ENCODE results near the gene TACC3. TPM values are rescaled to one million over a fixed set of nuclear protein-coding genes. Genes with fewer than 3 reads are reported as not detected.

The TACC3 gene
- total RNA-seq, 1 donor, result 23.9 TPM

DNA sequence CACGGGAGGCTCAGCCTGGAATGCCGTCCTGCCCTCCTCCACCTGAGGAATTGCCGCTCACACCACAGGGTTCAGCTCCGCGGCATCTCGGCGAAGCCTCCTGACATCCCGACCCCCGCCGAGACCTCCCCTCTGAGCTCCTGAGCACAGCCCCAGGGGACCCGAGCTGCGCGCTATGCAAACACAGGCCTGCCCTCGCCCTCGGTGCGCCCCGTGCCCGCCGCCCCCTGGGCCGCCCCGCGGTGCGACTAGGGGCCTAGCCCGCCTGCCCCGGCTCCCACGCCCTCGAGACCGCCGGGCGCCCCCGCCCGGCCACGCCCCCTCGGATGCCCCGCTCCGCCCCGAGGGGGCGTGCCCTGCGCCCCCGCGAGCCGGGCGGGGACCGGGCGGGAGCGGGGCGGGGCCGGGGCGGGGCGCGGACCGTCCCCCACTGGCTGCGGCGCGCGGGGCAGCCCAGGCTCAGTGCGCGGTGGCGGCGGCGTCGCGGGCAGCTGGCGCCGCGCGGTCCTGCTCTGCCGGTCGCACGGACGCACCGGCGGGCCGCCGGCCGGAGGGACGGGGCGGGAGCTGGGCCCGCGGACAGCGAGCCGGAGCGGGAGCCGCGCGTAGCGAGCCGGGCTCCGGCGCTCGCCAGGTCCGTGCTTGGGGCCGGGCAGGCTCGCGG lies 71.6 kb downstream of the TACC3 start, which contains the start of gene FGFR3:
Gene FGFR3 (plus strand): TSS at position 462 of the 664 bp plus-strand sequence. CDS start 642 bp downstream, outside the sequence.
- TF ChIP-seq, protein P1, sequence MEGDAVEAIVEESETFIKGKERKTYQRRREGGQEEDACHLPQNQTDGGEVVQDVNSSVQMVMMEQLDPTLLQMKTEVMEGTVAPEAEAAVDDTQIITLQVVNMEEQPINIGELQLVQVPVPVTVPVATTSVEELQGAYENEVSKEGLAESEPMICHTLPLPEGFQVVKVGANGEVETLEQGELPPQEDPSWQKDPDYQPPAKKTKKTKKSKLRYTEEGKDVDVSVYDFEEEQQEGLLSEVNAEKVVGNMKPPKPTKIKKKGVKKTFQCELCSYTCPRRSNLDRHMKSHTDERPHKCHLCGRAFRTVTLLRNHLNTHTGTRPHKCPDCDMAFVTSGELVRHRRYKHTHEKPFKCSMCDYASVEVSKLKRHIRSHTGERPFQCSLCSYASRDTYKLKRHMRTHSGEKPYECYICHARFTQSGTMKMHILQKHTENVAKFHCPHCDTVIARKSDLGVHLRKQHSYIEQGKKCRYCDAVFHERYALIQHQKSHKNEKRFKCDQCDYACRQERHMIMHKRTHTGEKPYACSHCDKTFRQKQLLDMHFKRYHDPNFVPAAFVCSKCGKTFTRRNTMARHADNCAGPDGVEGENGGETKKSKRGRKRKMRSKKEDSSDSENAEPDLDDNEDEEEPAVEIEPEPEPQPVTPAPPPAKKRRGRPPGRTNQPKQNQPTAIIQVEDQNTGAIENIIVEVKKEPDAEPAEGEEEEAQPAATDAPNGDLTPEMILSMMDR (IDR thresholded peaks at IDR 0.05; ENCODE audit: insufficient read depth, low read length), result no peak
- peak within 1 kb of the TSS; percentile 48 for H3K4me3 ChIP-seq (ENCODE audit: low read depth, low read length)
- DNase-seq (ENCODE audit: low read depth), result no peak

DNA sequence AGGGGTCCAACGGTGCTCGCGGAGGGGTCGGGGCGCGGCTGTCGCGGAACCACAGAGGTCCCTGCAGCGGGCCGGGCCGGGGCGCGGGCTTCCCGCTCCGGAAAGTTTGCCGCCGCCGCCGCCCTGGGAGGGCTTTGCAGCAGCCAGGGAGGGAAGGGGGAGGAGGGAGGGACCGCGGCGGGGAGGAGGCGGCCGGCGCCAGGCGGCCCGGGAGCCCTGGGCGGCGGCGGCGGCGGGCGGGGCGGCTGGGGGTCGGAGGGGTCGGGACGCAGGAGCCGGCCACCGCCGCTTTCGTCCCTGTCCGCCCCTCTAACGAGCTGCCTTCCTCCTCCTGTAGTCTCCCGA lies 72.1 kb downstream of the TACC3 start:
- DNase-seq (ENCODE audit: low read depth), result no peak
- peak overlapping the region; percentile 48 for H3K4me3 ChIP-seq (ENCODE audit: low read depth, low read length)
- TF ChIP-seq, protein P1 (IDR thresholded peaks at IDR 0.05; ENCODE audit: insufficient read depth, low read length), result no peak

DNA sequence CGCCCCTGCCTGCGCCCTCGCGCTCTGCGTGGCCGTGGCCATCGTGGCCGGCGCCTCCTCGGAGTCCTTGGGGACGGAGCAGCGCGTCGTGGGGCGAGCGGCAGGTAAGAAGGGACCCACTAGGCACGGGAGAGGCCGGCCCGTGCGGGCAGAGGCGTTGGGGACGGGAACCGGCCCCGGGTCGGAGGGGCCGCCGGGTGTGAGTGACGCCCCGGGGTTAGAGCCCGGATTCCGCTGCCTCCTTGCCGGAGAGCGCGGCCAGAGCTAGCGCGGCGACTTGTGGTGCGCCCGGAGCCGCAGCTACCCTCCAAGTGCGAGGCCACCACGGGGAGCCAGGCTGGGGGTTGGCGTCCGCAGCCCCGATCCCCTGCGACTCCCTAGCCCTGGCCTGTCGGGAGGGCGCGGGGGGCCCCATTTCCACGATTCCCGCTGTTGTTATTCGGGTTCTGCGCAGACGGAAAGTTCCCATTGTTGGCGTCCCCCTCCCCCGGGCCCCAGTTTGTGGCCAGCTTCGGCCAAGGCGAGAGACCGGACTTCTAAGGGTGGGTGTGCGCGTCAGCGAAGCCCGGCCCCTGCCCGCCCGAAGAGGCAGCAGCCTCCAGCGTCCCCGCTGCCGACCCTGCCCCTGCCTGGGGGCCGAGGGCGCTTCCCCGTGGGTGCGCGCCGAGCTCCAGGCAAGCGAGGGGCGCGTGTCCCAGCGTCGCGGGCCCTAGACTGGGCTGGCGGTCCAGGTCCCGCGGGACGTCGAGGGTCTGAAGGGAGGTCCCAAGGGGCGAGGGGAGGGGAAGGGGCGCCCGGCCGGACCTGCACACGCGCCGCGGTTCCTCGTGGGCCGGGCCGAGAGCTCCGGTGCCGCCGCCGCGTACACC lies 72.9 kb downstream of the TACC3 start:
- H3K4me3 ChIP-seq (ENCODE audit: low read depth, low read length), result peak overlapping the region; percentile 41

More for the DNA sequence above, 72.9 kb downstream of the TACC3 start:
- no peak for DNase-seq (ENCODE audit: low read depth)
- TF ChIP-seq, protein P1 (IDR thresholded peaks at IDR 0.05; ENCODE audit: insufficient read depth, low read length), result no peak

Small RNA genes lying within 50 kb of the gene (small RNA-seq; reads per million reads assigned to genes)
- gene RF00019, result not detected

Other genes starting within 250 kb of the TACC3 start
- gene FAM53A, start 37.2 kb upstream of the TACC3 start, total RNA-seq (ENCODE audit: low replicate concordance), result 1.6 and 2.5 TPM in 2 replicates
- 48.2 and 89.1 TPM in 2 replicates for gene SLBP, start 9.2 kb upstream of the TACC3 start, total RNA-seq (ENCODE audit: low replicate concordance)
- 16.6 and 25.6 TPM in 2 replicates for gene TMEM129, start 198 bp upstream of the TACC3 start, total RNA-seq (ENCODE audit: low replicate concordance)
- gene FGFR3, start 71.8 kb downstream of the TACC3 start, total RNA-seq (ENCODE audit: low replicate concordance), result 0.33 and 0.45 TPM in 2 replicates
- 51.1 and 51.7 TPM in 2 replicates for gene LETM1, start 134.6 kb downstream of the TACC3 start, total RNA-seq (ENCODE audit: low replicate concordance)
- 50.3 and 84.7 TPM in 2 replicates for gene NSD2, start 149.9 kb downstream of the TACC3 start, total RNA-seq (ENCODE audit: low replicate concordance)

Measured in fibroblast of the aortic adventitia (primary cell).